ENCODE measurements around the gene RPTOR. TPM values are rescaled to one million over a fixed set of nuclear protein-coding genes. Genes with fewer than 3 reads are reported as not detected.
A peak's percentile ranks its signal among the peaks of the same experiment; 100 is the strongest.

The RPTOR gene
- total RNA-seq, 1 donor from 2014 or later: 18.8 TPM

DNA sequence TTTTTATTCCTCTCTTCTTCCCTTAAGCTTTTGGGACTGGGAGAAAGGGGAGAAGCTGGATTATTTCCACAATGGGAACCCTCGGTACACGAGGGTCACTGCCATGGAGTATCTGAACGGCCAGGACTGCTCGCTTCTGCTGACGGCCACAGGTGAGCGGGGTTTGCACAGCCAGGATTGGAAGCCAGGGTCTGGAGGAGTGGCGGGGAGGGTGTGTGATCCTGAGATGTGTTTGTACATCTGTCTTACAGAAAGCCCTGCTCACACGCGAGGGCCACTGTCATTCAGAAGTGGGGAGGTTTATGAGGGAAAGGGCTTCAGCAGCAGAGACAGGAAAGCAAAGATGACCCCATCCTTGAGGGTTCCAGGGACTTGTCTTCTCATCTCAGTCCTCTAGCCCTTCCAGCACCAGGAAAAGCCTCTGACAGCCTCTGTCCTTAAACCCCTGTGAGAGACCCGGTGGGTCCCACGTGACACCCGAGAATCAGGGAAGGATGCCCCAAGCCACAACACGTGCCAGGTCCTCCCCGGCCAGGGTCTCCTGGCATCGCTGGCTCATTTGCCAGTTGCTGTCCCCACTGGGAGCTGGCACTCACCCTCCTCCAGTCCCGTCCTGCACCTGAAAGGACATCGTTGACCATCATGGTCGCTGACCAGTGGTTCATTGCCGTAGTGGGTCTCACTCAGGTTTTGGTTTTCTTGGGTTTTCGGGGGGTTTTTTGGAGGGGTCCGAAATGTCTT is 402.7 kb downstream of the RPTOR start:
- ATAC-seq: no peak
- DNase-seq (ENCODE audit: low spot score): no peak

DNA sequence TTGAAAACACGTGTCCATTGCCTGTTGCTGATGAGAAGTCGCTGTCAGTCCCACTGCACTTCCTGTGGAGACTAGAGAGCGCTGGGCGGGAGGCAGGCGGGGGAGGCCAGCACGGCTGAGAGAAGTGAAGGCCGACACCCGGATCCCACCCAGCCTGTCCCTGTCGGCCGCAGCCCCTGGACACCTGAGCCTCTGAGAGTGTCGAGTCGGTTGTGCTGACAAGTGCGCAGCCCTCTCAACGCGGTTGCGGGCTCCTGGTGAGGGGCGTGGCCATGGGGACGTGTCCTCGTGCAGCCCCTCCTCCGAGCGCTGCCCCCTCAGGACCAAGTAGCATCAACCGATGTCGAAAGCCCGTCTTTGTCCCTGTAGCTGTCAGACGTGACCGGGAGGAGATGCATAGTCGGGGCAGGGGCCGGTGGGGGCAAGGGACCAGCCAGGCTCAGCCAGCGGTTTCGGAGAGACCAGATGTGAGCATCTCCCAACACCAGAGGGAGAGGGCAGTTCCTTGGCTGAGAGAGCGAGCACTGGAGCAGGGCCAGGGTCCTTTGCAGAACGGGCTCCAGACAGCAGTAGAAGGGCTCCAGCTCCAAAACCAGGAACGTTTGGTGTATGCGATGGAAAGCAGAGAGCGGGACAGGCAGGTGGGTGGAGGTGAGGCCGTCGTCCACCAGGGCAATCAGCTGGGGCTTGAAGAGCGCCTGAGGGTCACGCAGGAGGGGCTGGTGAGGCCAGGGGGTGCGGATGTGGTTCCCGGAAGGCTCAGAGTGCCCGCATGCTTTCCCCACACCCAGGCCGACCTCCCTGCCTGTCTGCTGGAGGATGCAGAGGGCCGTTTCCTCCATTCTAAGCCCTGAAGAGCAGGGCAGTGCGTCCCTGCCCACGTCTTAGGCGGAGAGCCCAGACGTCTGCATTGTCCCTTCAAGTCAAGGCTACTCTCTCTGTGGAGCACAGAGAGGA is 403.7 kb downstream of the RPTOR start:
- no peak for ATAC-seq
- no peak for DNase-seq (ENCODE audit: low spot score)

DNA sequence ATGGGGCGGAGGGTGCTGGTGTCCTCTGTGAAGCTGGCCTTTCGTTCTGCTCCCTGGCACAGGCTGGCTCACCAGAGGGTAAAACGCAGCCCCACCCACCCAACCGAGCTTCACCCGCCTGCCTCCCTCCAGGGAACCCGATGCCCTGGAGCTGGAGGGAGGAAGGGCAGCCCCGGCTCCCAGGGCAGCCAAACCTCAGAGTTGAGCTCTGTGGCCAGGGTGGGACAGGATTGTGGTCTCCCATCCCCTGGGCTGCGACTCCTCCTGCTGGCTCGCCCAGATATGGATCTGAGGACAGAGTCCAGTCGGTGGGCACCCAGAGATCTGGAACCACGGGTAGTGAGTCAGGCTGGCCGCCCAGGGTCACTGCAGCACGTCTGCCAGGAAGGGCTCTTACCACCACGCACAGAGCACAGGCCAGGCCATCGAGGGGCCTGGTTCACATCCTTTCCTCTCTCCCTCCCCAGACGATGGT is 404.4 kb downstream of the RPTOR start:
- no peak for DNase-seq (ENCODE audit: low spot score)
- ATAC-seq: no peak

DNA sequence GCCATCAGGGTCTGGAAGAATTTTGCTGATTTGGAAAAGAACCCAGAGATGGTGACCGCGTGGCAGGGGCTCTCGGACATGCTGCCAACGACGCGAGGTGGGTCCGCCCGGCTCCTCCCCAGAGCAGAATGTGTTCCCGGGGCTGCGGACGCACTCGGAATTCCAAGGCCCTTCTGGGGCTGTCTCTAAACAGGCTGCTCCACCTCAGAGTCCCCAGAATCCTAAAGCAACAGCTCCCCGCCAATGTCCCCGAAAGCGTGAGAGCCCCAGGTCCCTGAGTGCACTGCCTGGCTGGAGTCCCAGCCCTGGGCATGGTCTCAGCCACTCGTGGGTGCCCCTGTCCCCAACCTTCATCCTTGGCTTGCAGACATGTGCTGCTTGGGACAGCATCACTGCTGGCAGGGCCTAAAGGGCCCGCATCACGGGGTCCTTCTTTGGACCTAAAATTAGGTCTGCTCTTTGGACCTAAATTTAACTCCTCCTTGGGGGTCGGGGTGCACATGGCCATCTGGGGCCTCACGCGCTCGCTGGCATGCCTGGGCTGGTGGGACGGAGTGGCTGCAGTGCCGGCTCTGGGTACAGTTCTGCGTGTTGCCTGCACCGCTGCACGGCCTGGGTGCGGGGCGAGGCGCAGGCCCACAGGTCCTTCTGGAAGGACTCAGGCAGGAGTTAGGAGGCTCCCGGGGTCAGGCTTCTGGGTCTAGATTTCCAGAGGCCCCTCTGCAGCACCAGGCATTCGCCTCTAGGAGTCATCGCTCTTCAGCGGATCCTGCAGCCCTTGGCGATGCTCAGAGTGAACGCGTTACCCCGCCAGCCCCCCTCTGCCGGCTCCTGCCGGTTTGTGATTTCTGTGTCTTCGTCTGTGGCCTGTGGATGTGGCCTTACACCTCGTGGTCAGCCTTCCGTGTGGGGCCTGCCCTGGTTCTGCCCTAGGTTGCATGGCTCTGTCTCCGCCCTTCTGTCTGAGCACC is 405.1 kb downstream of the RPTOR start:
- DNase-seq (ENCODE audit: low spot score) (no peak), ATAC-seq (no peak)

DNA sequence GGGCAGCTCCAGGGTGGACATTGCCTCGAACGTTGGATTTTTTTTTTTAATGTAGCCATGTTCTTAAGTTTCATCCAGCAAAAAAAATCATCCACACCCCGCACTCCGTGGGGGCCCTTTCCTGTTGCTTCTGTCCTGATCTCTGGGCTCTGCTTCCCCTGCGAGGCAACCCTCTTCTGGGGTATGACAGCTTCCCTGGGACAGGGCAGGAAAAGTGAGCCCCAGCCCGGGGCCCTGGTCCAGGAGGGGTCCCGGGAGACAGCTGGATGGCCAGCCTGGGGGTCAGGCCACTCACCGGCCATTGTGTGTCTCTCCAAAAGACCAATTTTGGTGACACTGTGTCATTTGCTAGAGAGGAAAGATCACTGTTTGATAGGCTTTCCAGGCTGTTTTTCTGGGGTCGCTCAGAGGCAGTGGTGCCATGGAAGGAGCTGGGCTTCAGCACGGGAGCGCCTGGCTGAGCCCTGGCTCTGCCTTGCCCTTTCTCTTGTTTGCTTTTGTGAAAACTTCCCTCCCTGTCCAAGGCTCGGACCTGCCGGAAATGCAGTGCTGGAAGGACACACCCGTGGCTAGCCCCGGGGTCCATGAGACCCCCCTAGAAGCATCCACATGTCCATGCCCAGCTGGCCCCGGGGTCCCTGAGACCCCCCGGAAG is 406.0 kb downstream of the RPTOR start:
- ATAC-seq: no peak
- DNase-seq (ENCODE audit: low spot score): no peak

DNA sequence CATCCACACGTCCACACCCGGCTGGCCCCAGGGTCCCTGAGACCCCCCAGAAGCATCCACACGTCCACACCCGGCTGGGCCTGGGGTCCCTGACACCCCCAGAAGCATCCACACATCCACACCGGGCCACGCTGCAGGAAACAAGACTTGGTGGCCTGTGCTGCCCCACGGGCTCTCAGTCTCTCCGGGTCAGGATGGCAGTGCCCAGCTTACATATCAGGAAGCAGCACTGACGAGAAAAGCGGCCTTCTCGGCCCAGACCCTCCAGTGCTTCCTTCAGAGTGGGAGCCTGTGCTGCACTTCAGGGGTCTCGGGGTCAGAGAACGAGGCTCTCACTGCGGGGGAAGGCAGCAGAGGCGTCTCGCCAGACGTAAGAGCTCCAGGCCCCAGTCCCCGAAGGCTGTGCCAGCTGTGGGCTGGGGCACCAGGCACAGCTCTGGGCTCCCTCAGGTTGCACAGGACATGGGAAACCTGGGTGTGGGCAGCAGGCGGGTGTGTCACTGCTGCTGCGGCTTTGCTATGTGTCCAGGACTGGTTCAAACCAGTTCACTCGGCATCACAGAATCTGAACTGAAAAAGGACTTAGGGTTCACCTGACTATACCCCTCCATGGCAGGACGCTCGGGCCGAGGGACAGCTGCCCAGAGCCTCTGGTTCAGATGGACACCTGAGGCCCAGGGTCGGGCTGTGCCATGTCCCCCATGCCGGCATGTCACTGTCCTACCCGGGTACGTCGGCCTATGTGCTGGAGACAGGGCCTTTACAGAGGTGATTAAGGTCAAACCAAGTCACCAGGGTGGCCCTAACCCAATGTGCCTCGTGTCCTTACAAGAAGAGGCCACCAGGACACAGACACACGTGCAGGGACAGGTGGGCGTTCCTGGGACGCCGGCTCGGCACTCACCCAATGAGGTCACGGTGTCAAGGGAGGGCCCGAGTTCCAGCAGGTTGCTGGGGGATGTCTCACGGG is 406.8 kb downstream of the RPTOR start:
- DNase-seq (ENCODE audit: low spot score) (no peak), ATAC-seq (no peak)

DNA sequence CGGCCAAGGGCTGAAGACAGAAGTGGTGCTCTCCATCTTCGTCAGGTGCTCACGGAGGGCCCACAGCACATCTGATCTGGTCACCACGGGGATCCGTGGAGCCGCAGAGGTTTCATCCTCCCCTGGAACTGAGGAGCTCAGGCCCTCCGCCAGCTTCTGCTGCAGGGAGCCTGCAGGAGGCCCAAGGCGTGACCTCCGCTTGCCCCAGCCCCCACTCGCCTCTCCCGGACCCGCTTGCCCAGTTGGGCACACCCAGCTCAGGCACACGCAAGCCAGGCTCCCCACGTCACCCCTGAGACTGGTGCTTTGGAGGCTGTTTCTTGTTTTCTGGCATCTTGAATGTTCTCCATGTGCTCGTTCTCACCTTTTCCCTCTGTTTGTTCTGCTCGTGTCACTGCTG is 407.7 kb downstream of the RPTOR start:
- DNase-seq (ENCODE audit: low spot score) (no peak), ATAC-seq (no peak)

DNA sequence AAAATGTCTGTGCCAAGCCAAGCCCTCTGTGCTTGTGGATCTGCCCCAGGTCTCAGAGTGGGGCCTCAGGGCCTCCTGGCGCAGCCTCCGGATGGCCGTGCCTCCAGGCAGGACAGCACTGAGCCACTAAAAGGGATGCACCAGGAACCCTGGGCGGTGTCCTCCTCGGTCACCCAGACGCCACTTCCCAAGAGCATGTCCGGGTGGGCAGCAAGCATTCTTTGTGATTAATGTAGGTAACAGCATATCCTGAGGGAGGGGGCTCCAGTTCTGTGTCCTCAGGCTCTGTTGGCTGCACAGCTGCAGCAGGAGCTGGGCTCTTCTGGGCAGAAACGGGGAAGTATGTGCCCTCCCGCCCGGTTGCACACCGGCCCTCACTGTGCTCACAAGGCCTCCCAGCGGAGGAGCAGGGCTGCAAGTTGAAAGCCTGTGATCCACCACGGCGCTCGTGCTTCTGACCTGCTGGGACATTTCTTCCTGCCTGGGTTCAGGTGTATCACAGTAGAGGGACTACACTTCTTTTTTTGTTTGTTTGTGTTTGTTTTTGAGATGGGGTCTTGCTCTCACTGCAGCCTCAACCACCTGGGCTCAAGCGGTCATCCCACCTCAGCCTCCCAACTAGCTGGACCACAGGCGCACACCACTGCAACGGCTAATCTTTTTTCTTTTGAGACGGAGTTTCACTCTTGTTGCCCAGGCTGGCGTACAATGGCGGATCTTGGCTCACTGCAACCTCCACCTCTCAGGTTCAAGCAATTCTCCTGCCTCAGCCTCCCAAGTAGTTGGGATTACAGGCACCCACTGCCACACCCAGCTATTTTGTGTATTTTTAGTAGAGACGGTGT is 409.1 kb downstream of the RPTOR start:
- no peak for DNase-seq (ENCODE audit: low spot score)
- ATAC-seq: no peak

DNA sequence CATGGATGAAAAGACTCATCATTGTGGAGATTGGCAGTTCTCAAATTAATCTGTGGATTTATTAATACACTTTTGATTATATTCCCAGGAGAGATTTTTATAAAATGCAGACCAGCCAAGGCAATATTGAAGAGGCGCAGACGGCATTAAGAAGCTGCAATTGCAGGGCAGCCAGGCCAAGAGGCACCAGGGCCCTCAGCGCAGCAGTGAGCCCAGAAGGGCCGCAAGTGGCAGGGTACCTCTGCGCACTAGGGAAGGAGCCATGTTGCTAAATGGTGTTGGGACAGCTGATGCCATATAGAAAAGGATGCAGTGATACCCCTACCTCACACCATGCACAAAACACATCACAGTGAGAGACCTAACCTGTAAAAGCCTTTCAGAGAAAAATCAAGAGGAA is 410.4 kb downstream of the RPTOR start:
- DNase-seq (ENCODE audit: low spot score): no peak

DNA sequence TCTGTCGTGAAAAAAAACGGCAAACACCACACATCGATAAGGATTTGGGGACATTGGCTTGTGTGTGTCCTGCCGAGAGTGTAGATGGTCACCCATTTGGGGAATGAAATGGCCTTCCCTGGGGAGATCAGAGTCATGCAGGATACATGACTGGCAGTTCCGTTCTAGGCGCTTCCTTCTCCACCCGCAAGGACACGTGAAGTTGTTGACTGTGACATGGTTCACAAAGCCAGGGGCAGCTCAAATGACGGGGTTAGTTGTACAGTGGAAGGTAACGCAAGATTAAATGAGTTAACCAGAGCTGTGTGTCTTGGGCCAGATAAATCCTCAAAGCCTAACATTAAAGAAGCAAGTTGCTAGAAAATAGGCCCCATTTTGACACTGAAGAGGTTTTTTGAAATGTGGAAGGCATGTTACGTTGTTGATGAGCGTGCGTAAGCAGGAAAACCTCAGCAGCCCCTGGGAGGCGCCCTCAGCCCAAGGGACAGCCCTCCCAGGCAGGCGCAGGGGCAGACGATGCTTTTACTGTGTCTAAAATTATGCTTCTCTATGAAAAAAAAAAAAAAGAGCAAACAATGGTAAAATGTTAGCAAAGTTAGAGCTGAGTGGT is 411.1 kb downstream of the RPTOR start:
- ATAC-seq: no peak
- DNase-seq (ENCODE audit: low spot score): no peak

More for the DNA sequence above, 410.4 kb downstream of the RPTOR start:
- ATAC-seq: no peak

DNA sequence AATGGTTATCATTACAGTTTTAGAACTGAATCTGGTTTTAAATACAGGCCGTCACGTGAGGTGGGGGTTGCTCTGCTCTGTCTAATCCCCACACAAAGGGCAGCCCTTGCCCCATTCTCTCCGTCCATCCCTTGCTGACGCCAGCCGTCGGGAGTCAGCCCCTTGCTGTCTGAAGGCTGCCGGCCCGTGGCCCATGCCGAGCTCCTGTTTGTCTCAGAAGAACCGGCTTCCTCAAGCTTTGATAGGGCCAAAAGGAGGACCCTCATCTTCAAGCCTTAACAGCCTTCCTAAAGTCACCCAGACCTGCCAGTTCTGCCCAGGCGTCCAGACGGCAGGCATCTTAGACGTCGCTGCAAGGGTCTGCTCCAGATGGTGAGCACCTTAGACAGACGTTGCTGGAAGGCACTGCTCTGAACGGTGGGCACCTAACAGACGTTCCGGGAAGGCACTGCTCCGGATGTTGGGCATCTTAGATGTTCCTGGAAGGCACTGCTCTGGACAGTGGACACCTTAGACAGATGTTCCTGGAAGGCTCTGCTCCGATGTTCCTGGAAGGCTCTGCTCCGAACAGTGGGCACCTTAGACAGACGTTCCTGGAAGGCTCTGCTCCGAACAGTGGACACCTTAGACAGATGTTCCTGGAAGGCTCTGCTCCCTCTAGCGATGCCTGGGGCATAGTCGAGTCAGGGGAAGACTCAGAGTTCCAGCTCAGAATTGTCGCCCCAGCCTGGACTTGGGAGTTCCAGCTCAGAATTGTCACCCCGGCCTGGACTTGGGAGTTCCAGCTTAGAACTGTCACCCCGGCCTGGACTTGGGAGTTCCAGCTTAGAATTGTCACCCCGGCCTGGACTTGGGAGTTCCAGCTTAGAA is 411.9 kb downstream of the RPTOR start:
- ATAC-seq (no peak), DNase-seq (ENCODE audit: low spot score) (no peak)

DNA sequence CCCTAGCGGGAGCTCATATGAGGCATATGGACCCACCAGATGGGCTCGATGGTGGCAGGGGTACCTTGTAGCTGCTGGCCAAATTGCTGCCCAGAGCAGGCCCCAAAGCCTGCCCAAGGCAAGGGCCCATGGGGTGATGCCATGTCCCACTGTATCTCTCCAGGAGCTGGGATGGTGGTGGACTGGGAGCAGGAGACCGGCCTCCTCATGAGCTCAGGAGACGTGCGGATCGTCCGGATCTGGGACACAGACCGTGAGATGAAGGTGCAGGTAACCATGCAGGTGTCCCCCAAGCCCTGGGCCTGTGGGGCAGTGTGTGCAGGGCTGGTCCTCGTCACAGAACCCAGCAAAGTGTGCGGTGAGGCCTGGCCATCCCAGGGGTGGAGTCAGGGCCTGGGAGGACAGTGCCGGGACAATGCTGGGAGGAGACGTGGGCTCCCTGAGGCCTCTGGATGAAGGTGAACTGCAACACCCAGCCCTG is 412.9 kb downstream of the RPTOR start:
- no peak for ATAC-seq
- no peak for DNase-seq (ENCODE audit: low spot score)

DNA sequence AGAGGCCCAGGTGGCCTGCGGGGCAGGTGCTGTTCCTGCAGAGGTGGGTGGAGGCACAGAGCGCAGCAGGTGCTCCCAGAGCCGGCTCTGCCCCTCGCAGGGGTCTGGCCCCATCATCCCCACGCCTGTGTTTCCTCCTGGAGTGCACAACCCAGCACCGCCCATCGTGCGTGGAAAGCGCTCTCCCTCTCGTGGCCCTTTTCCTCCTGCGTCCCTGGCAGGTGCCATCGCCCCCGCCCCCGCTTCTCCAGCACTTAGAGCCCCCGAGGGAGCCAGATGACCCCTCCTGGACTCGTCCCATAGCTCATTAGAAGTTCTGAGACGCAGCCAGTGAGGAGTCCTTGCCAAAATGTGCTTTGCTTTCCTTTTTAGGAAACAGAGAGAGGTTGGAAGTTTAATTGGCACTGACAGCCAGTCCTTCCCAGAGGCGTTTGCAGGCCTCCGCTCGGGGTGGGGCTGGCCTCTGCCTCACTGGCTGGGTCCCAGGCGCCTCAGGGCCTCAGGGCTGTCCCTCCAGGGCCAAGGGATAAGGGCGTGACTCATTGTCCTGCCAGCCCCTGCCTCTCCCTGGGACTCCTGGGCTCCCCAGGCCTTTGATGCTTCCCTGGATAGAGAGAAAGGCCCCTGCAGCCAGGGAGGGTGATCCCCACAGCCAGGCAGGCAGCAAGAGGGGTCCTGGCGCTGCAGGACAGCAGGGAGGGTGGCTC is 414.8 kb downstream of the RPTOR start:
- peak; percentile 52 for ATAC-seq
- no peak for DNase-seq (ENCODE audit: low spot score)

DNA sequence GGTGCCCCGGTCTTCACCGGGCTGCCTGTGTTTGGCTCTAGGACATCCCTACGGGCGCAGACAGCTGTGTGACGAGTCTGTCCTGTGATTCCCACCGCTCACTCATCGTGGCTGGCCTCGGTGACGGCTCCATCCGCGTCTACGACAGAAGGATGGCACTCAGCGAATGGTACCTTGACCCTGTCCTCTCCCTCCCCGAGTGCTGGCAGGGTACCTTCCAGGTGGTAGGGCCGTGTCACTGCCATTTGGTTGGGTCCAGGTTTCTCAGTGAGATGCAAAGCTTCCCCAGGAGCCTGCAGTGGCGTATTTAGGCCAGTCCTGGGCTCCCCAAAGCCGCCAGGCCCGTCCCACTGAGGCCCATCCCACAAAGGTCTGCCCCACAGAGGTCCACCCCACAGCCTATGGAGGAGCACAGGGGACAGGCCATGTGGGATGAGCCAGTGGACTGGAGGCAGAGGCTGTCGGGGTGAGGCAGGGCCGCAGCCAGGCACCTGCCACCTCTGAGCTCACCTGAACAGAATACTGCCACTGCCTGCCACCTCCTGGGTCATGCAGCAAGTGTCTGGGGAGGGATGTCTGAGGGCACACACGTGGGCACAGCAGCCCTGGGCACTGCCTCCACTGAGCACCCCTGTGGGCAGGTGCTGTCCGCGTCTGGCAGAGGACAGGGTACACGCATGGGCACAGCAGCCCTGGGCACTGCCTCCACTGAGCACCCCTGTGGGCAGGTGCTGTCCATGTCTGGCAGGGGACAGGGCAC is 415.6 kb downstream of the RPTOR start:
- ATAC-seq (no peak), DNase-seq (ENCODE audit: low spot score) (no peak)

DNA sequence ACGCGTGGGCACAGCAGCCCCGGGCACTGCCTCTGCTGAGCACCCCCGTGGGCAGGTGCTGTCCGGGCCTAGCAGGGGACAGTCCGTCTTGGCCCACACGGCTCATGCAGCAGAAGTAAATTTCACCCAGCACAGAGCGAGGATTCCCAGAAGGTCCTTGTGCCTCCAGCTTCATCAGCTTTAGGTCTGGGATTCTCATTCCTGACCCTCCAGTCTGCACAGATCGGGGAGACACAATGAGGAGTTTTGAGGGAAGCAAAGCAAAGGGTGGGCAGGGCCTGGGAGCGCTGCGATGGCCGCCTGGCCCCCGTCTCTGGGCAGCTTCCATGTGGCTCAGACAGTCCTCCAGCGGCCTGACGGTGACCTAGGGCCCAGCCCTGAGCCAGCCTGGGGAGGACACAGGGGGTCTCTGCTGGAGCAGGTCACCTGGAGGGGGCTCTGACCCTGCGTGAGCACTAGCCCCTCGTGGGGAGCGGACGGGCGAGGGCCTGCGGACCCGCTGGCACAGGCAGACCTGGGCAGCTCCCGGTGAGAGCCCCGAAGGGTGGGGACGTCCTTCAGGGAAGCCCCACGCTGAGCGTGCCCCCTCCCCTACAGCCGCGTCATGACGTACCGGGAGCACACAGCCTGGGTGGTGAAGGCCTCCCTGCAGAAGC is 416.3 kb downstream of the RPTOR start:
- no peak for ATAC-seq
- no peak for DNase-seq (ENCODE audit: low spot score)
